Measurements from ENCODE around the gene OR52N2. TPM values are rescaled to one million over a fixed set of nuclear protein-coding genes. Genes with fewer than 3 reads are reported as not detected.

Gene OR52N2
- total and polyA plus RNA-seq, 2 donors from 2014 or later, result not detected

DNA sequence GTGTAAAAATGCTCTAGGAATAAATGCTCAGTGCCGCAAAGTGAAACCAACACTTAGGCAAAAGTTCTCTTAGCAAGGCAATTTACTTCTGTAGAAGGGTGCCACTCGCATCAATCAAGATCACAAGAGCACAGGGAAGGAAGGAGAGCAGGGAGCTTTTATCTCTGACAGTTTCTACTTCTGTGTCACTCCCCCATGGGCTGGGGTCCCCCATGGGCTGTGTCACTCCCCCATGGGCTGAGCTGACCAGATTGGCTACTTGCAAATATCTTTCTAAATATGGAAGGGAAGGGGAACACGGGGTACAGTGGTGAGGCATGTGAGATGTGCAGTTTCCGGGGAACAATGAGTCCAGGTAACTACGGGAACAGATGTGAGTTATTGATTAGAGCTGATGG, 397 bp downstream of the OR52N2 start:
- no peak for FAIRE-seq
- intact Hi-C loops (cut with DNase I), result no loop called here
- Histone ChIP-seq H3K9me3 (ENCODE audit: control insufficient read depth in 2 of 3, insufficient read depth in 1 of 3, low read length in 3 of 3) (no peaks in the 10 kb centered on the region), H3K27me3 (ENCODE audit: control insufficient read depth, insufficient read depth, low read length) (no peaks in the 10 kb centered on the region), H3K9ac (ENCODE audit: low read length in 3 of 3) (peak overlapping the region in 1 of 3 donors; percentile 60), H3K36me3 (ENCODE audit: control insufficient read depth in 2 of 3, insufficient read depth in 3 of 3, low read length in 3 of 3) (no peaks in the 10 kb centered on the region), H3K4me1 (ENCODE audit: control insufficient read depth in 2 of 3, insufficient read depth in 2 of 3, low read depth in 1 of 3, low read length in 3 of 3) (peaks cover 0 to 6% (median 4%) of the 10 kb centered on the region in 3 donors), H3K4me3 (ENCODE audit: low read length in 3 of 3) (peak overlapping the region; percentile 50 to 68 (median 57)), H3K27ac (ENCODE audit: low read depth in 2 of 2, low read length in 2 of 2) (no peak overlapping the region)
- TF ChIP-seq, protein P1, sequence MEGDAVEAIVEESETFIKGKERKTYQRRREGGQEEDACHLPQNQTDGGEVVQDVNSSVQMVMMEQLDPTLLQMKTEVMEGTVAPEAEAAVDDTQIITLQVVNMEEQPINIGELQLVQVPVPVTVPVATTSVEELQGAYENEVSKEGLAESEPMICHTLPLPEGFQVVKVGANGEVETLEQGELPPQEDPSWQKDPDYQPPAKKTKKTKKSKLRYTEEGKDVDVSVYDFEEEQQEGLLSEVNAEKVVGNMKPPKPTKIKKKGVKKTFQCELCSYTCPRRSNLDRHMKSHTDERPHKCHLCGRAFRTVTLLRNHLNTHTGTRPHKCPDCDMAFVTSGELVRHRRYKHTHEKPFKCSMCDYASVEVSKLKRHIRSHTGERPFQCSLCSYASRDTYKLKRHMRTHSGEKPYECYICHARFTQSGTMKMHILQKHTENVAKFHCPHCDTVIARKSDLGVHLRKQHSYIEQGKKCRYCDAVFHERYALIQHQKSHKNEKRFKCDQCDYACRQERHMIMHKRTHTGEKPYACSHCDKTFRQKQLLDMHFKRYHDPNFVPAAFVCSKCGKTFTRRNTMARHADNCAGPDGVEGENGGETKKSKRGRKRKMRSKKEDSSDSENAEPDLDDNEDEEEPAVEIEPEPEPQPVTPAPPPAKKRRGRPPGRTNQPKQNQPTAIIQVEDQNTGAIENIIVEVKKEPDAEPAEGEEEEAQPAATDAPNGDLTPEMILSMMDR (IDR thresholded peaks at IDR 0.05; ENCODE audit: borderline replicate concordance, extremely low read depth, insufficient read depth), result no peak
- DNase-seq, result peak in 1 of 5 donors; percentile 1

DNA sequence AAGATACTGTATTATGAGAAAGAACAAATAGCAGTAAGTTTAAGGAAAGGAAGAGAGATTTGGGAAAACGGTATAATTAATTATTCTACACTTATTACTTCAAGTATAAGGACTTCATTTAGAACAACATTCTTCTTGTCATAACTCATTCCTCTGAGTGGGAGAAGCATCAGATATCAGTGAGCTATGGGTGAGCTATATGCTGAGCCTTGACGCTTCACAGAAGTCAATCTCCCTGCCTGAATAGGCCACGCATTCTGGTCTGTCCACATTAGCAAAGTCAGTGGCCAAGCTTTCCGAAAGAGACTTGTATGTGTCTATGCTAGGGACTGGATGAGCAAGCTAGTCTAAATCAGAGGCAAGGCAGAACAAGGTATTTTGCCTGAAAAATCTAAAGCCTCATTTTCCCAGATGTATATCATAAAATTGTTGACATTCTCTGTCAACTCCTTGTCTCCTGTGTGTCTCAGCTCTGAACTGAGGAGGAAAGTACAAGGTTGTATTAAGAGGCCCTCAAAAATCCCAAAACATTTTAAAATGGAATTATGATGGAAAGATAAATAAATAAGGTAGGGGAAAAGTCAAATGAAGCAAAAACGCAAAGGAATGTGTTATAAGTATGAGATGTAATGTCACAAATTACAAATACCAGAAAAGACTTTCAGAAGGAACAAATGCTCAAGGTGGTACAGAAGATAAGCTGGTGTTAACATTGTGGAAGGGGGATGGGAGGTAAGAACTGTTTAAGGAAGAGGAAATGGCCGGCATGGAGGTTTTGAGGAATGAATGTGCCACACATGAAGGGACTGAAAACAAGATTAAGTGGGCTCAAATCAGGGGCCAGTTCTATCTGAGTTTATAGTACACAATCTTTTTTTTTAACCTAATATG, 1.4 kb downstream of the OR52N2 start:
- H3K4me1 ChIP-seq (ENCODE audit: control insufficient read depth in 2 of 3, insufficient read depth in 2 of 3, low read depth in 1 of 3, low read length in 3 of 3), result peaks cover 0 to 6% (median 4%) of the 10 kb centered on the region in 3 donors
- no peak overlapping the region for H3K9ac ChIP-seq (ENCODE audit: low read length in 3 of 3)
- H3K27me3 ChIP-seq (ENCODE audit: control insufficient read depth, insufficient read depth, low read length), result no peaks in the 10 kb centered on the region
- FAIRE-seq (no peak), DNase-seq (no peak)
- no peak overlapping the region for H3K27ac ChIP-seq (ENCODE audit: low read depth in 2 of 2, low read length in 2 of 2)
- no peaks in the 10 kb centered on the region for H3K9me3 ChIP-seq (ENCODE audit: control insufficient read depth in 2 of 3, insufficient read depth in 1 of 3, low read length in 3 of 3)
- no peaks in the 10 kb centered on the region for H3K36me3 ChIP-seq (ENCODE audit: control insufficient read depth in 2 of 3, insufficient read depth in 3 of 3, low read length in 3 of 3)
- intact Hi-C loops (cut with DNase I), result no loop called here
- TF ChIP-seq, protein P1 (IDR thresholded peaks at IDR 0.05; ENCODE audit: borderline replicate concordance, extremely low read depth, insufficient read depth), result no peak
- H3K4me3 ChIP-seq (ENCODE audit: low read length in 3 of 3), result no peak overlapping the region

DNA sequence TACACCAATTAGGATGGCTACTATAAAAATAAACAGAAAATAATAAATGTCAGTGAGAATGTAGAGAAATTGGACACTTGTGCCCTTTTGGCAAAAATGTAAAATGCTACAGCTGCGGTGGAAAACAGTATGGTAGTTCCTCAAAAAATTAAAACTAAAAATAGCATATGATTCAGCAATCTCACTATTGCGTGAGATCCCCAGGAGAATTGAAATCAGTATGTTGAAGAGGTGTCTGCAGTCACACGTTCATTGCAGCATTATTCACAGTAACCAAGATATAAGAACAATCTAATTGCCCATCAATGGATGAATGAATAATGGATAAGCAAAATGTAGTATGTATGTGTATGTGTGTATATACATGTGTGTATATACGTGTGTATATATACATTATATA, 6.8 kb downstream of the OR52N2 start:
- no peak overlapping the region for H3K4me3 ChIP-seq (ENCODE audit: low read length in 3 of 3)
- DNase-seq (no peak), FAIRE-seq (no peak)
- no peaks in the 10 kb centered on the region for H3K9me3 ChIP-seq (ENCODE audit: control insufficient read depth in 2 of 3, insufficient read depth in 1 of 3, low read length in 3 of 3)
- H3K9ac ChIP-seq (ENCODE audit: low read length in 3 of 3), result no peak overlapping the region
- H3K27ac ChIP-seq (ENCODE audit: low read depth in 2 of 2, low read length in 2 of 2), result no peak overlapping the region
- no peaks in the 10 kb centered on the region for H3K27me3 ChIP-seq (ENCODE audit: control insufficient read depth, insufficient read depth, low read length)
- intact Hi-C loops (cut with DNase I), result no loop called here
- no peaks in the 10 kb centered on the region for H3K36me3 ChIP-seq (ENCODE audit: control insufficient read depth in 2 of 3, insufficient read depth in 3 of 3, low read length in 3 of 3)
- H3K4me1 ChIP-seq (ENCODE audit: control insufficient read depth in 2 of 3, insufficient read depth in 2 of 3, low read depth in 1 of 3, low read length in 3 of 3), result no peaks in the 10 kb centered on the region
- TF ChIP-seq, protein P1 (IDR thresholded peaks at IDR 0.05; ENCODE audit: borderline replicate concordance, extremely low read depth, insufficient read depth), result no peak

Data from kidney (tissue), 14 donors.